H9 (cell line): Measurements from ENCODE around the gene CDH16. TPM values are rescaled to one million over a fixed set of nuclear protein-coding genes. Genes with fewer than 3 reads are reported as not detected.
A peak's percentile ranks its signal among the peaks of the same experiment; 100 is the strongest.

Experiments
- DNase-seq: peaks from one replicate; pipeline ENCODE4 v3.0.0-alpha.2; 2017
- H2AFZ ChIP-seq: one replicate; pipeline ENCODE4 v1.6.1; 2013; ENCODE audit warnings: mild to moderate bottlenecking, low read length, control low read depth, moderate library complexity
- H2AK5ac ChIP-seq: 2 replicates; pipeline ENCODE4 v1.6.1; 2013; ENCODE audit warnings: low read length, control low read depth, mixed read lengths; ENCODE audit not compliant: insufficient read length
- H2BK120ac ChIP-seq: one replicate; pipeline ENCODE4 v1.6.1; 2013; ENCODE audit warnings: low read depth, mild to moderate bottlenecking, low read length, control low read depth, inconsistent platforms; ENCODE audit not compliant: poor library complexity, severe bottlenecking
- H2BK12ac ChIP-seq: 2 replicates; pipeline ENCODE4 v1.6.1; 2013; ENCODE audit warnings: low read length, control low read depth, mixed read lengths, low read depth; ENCODE audit not compliant: insufficient read length
- H2BK15ac ChIP-seq: 2 replicates; pipeline ENCODE4 v1.6.1; 2013; ENCODE audit warnings: low read depth, low read length, control low read depth
- H2BK20ac ChIP-seq: one replicate; pipeline ENCODE4 v1.6.1; 2013; ENCODE audit warnings: low read depth, mild to moderate bottlenecking, low read length, control low read depth, inconsistent platforms; ENCODE audit not compliant: poor library complexity, severe bottlenecking
- H2BK5ac ChIP-seq: 2 replicates; pipeline ENCODE4 v1.6.1; 2013; ENCODE audit warnings: low read length, control low read depth, mixed read lengths; ENCODE audit not compliant: insufficient read length
- H3K14ac ChIP-seq: 2 replicates; pipeline ENCODE4 v1.6.1; 2013; ENCODE audit warnings: low read length, control low read depth; ENCODE audit not compliant: insufficient read depth
- H3K18ac ChIP-seq: 2 replicates; pipeline ENCODE4 v1.6.1; 2013; ENCODE audit warnings: low read depth, mild to moderate bottlenecking, mixed read lengths, low read length, control low read depth; ENCODE audit not compliant: insufficient read length
- H3K23ac ChIP-seq: 2 replicates; pipeline ENCODE4 v1.6.1; 2013; ENCODE audit warnings: low read length, control low read depth, mixed read lengths, low read depth; ENCODE audit not compliant: insufficient read length
- H3K23me2 ChIP-seq: 2 replicates; pipeline ENCODE4 v1.6.1; 2013; ENCODE audit warnings: low read depth, mild to moderate bottlenecking, mixed read lengths, low read length, control low read depth; ENCODE audit not compliant: insufficient read length, poor library complexity, severe bottlenecking
- H3K27ac ChIP-seq: 2 replicates; pipeline ENCODE4 v1.5.1; 2013; ENCODE audit warnings: low read length, control low read depth, mixed read lengths, low read depth; ENCODE audit not compliant: insufficient read length
- H3K27me3 ChIP-seq: 2 replicates; pipeline ENCODE4 v1.6.1; 2013; ENCODE audit warnings: low read length, control low read depth, inconsistent platforms; ENCODE audit not compliant: insufficient read depth
- H3K4ac ChIP-seq: 2 replicates; pipeline ENCODE4 v1.6.1; 2013; ENCODE audit warnings: low read depth, mild to moderate bottlenecking, control low read depth, inconsistent platforms, low read length, moderate library complexity
- H3K4me1 ChIP-seq: 2 replicates; pipeline ENCODE4 v1.6.1; 2013; ENCODE audit warnings: low read length, control low read depth, inconsistent platforms; ENCODE audit not compliant: insufficient read depth
- H3K4me2 ChIP-seq: 2 replicates; pipeline ENCODE4 v1.6.1; 2013; ENCODE audit warnings: low read length, control low read depth, mixed read lengths; ENCODE audit not compliant: insufficient read length, insufficient read depth
- H3K56ac ChIP-seq: 2 replicates; pipeline ENCODE4 v1.6.1; 2013; ENCODE audit warnings: low read depth, mild to moderate bottlenecking, mixed read lengths, low read length, control low read depth; ENCODE audit not compliant: insufficient read length
- H3K79me1 ChIP-seq: 2 replicates; pipeline ENCODE4 v1.6.1; 2013; ENCODE audit warnings: low read depth, mild to moderate bottlenecking, moderate library complexity, low read length, control low read depth, inconsistent platforms; ENCODE audit not compliant: insufficient read depth, poor library complexity, severe bottlenecking
- H3K79me2 ChIP-seq: 2 replicates; pipeline ENCODE4 v1.6.1; 2013; ENCODE audit warnings: low read length, control low read depth, inconsistent platforms; ENCODE audit not compliant: insufficient read depth
- H3K9ac ChIP-seq: 2 replicates; pipeline ENCODE4 v1.6.1; 2013; ENCODE audit warnings: low read length, control low read depth, mixed read lengths; ENCODE audit not compliant: insufficient read length; ENCODE audit errors: extremely low read depth
- H3K9me3 ChIP-seq: one replicate; pipeline ENCODE4 v1.6.1; 2013; ENCODE audit warnings: low read depth, low read length, inconsistent platforms; ENCODE audit not compliant: control insufficient read depth
- H3T11ph ChIP-seq: one replicate; pipeline ENCODE4 v1.6.1; 2013; ENCODE audit warnings: mild to moderate bottlenecking, low read length, control low read depth, inconsistent platforms
- H4K20me1 ChIP-seq: one replicate; pipeline ENCODE4 v1.6.1; 2013; ENCODE audit not compliant: control insufficient read depth, insufficient read length, insufficient read depth
- H4K5ac ChIP-seq: 2 replicates; pipeline ENCODE4 v1.6.1; 2013; ENCODE audit warnings: low read depth, mild to moderate bottlenecking, mixed read lengths, low read length, control low read depth; ENCODE audit not compliant: insufficient read length
- H4K8ac ChIP-seq: replicated peaks from 2 replicates; pipeline ENCODE4 v1.6.1; 2013; ENCODE audit warnings: low read length, control low read depth, mixed read lengths, low read depth; ENCODE audit not compliant: insufficient read length
- H4K91ac ChIP-seq: 2 replicates; pipeline ENCODE4 v1.6.1; 2013; ENCODE audit warnings: low read depth, mild to moderate bottlenecking, moderate library complexity, mixed read lengths, low read length, control low read depth; ENCODE audit not compliant: insufficient read length
- H3K27ac Mint-ChIP-seq, 3 experiments: 2 replicates in 2 of 3; 3 replicates in 1 of 3; pipeline ENCODE4 v1.8.0; 2020 to 2021; ENCODE audit warnings: mixed read lengths in 3 of 3, mild to moderate bottlenecking in 1 of 3, moderate library complexity in 1 of 3
- H3K27me3 Mint-ChIP-seq: 2 replicates; pipeline ENCODE4 v1.8.0; 2021; ENCODE audit warnings: low read depth, mild to moderate bottlenecking, moderate library complexity, mixed read lengths
- H3K36me3 Mint-ChIP-seq, 3 experiments: 2 replicates in 2 of 3; 3 replicates in 1 of 3; pipeline ENCODE4 v1.8.0; 2020 to 2021; ENCODE audit warnings: low read depth in 3 of 3, mixed read lengths in 3 of 3; ENCODE audit not compliant: insufficient read depth in 1 of 3
- H3K4me1 Mint-ChIP-seq, 2 experiments: 2 replicates each; pipeline ENCODE4 v1.8.0; 2020; ENCODE audit warnings: mixed read lengths in 2 of 2
- H3K4me3 Mint-ChIP-seq, 2 experiments: 2 replicates in 1 of 2; 3 replicates in 1 of 2; pipeline ENCODE4 v1.8.0; 2020 to 2021; ENCODE audit warnings: mild to moderate bottlenecking in 2 of 2, mixed read lengths in 2 of 2, moderate library complexity in 1 of 2
- H3K9me3 Mint-ChIP-seq, 2 experiments: 2 replicates in 1 of 2; 3 replicates in 1 of 2; pipeline ENCODE4 v1.8.0; 2020; ENCODE audit warnings: mild to moderate bottlenecking in 2 of 2, mixed read lengths in 2 of 2, moderate library complexity in 1 of 2
- WGBS: extraction: QIAGEN DNeasy Blood & Tissue Kit; methylation state at CpG from one replicate; pipeline ENCODE4 v1.1.7; 2013; ENCODE audit warnings: missing lambda C conversion rate, low lambda C conversion rate, mixed read lengths; ENCODE audit not compliant: insufficient read length; ENCODE audit errors: extremely low coverage; 5-methylcytosine and 5-hydroxymethylcytosine counted together
- total RNA-seq: library from RNA; stranded (reverse); gene quantifications from 2 replicates; pipeline ENCODE4 v1.2.1, GENCODE V29; 2021
- TF ChIP-seq, protein P1 (sequence below): fragments of 200-600 bp; sonication (generic); conservative IDR thresholded peaks from 3 replicates; pipeline ENCODE4 v1.8.0; 2021; ENCODE audit warnings: antibody characterized with exemption, mild to moderate bottlenecking

CDH16 gene
- total RNA-seq, 1 experiment from 2014 or later, result not detected

DNA sequence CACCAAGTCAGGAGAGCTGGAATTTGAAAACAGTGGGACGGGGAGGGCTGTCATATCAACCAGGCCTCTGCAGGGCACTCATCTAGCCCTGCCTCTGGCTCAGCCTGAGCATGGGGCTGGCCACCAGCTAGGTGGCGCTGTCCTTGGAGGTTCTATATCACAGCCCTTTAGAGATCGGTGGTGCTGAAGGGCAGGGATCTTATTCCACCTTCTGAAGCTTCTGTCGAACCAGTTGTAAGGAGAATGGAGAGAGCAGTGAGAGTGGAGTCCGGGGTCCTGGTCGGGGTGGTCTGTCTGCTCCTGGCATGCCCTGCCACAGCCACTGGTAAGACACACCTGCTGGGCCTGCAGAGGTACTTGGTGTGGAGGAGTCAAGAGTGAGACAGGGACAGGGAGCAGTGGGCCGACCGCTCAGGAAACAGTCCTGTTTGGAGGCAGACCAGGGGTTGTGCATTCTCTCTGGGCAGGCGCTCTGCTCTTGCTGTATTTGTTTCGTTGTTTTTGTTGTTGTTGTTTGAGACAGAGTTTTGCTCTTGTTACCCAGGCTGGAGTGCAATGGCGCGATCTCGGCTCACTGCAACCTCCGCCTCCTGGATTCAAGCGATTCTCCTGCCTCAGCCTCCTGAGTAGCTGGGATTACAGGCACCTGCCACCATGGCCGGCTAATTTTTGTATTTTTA, 42.5 kb upstream of the CDH16 start, which contains the start of gene CES3:
CES3 (plus strand) TSS at position 202 of the 680 bp plus-strand sequence; CDS start at position 244, 42 bp downstream.
- H3K9me3 ChIP-seq, result no peaks in the 10 kb centered on the region
- no peak within 1 kb of the TSS for H2AK5ac ChIP-seq
- Mint-ChIP-seq H3K4me3 (peak within 1 kb of the TSS; percentile 61 to 79), H3K27ac (peak within 1 kb of the TSS in 2 of 3 experiments; percentile 22 to 61; a peak in 3 of 7 replicates), H3K9me3 (no peaks in the 10 kb centered on the region), H3K4me1 (peaks cover 4 to 15% of the 10 kb centered on the region in 2 experiments), H3K36me3 (no peaks in the 10 kb centered on the region; a peak in 1 of 7 replicates), H3K27me3 (peaks cover 14% of the 10 kb centered on the region)
- TF ChIP-seq, protein P1, sequence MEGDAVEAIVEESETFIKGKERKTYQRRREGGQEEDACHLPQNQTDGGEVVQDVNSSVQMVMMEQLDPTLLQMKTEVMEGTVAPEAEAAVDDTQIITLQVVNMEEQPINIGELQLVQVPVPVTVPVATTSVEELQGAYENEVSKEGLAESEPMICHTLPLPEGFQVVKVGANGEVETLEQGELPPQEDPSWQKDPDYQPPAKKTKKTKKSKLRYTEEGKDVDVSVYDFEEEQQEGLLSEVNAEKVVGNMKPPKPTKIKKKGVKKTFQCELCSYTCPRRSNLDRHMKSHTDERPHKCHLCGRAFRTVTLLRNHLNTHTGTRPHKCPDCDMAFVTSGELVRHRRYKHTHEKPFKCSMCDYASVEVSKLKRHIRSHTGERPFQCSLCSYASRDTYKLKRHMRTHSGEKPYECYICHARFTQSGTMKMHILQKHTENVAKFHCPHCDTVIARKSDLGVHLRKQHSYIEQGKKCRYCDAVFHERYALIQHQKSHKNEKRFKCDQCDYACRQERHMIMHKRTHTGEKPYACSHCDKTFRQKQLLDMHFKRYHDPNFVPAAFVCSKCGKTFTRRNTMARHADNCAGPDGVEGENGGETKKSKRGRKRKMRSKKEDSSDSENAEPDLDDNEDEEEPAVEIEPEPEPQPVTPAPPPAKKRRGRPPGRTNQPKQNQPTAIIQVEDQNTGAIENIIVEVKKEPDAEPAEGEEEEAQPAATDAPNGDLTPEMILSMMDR, result peak; percentile 99
- no peak within 1 kb of the TSS for H2AFZ ChIP-seq
- no peak within 1 kb of the TSS for H2BK120ac ChIP-seq
- no peak within 1 kb of the TSS for H2BK20ac ChIP-seq
- H3K27ac ChIP-seq, result no peak within 1 kb of the TSS
- no peaks in the 10 kb centered on the region for H4K20me1 ChIP-seq
- no peaks in the 10 kb centered on the region for H3K79me1 ChIP-seq
- no peak within 1 kb of the TSS for H2BK12ac ChIP-seq
- H3K23ac ChIP-seq, result no peak within 1 kb of the TSS
- peak within 1 kb of the TSS; percentile 10 for H3K4me2 ChIP-seq
- H3K79me2 ChIP-seq, result no peaks in the 10 kb centered on the region
- peak within 1 kb of the TSS; percentile 72; the same call in 1 of the 2 replicates for H3K14ac ChIP-seq
- DNase-seq, result peak; percentile 93
- no peak within 1 kb of the TSS for H3K18ac ChIP-seq
- no CpG with 5 or more reads among the region's 16 CpGs for WGBS
- H2BK5ac ChIP-seq, result no peak within 1 kb of the TSS
- no peak within 1 kb of the TSS for H4K8ac ChIP-seq
- H3K4me1 ChIP-seq, result no peaks in the 10 kb centered on the region
- H4K5ac ChIP-seq, result no peak within 1 kb of the TSS
- H2BK15ac ChIP-seq, result no peak within 1 kb of the TSS
- no peak within 1 kb of the TSS for H3T11ph ChIP-seq
- no peak within 1 kb of the TSS for H3K56ac ChIP-seq
- no peak within 1 kb of the TSS for H4K91ac ChIP-seq
- no peak within 1 kb of the TSS for H3K9ac ChIP-seq
- H3K4ac ChIP-seq, result no peak within 1 kb of the TSS
- no peaks in the 10 kb centered on the region for H3K27me3 ChIP-seq
- H3K23me2 ChIP-seq, result no peaks in the 10 kb centered on the region
